ENCODE data around the gene NPFF.

Gene NPFF

GRCh38 chr12:53468282-53468681 is 39.0 kb downstream of the NPFF start:
- no peak overlapping the region for H3K4me3 ChIP-seq (ENCODE audit: low read length)
- DNase-seq (ENCODE audit: low read depth), result no peak
- no peak for TF ChIP-seq CTCF (conservative IDR thresholded peaks at IDR 0.05; ENCODE audit: low read depth, low read length)

GRCh38 chr12:53467880-53468279 is 39.4 kb downstream of the NPFF start:
- no peak for TF ChIP-seq CTCF (conservative IDR thresholded peaks at IDR 0.05; ENCODE audit: low read depth, low read length)
- DNase-seq (ENCODE audit: low read depth), result no peak
- no peak overlapping the region for H3K4me3 ChIP-seq (ENCODE audit: low read length)

- no peak for TF ChIP-seq CTCF (conservative IDR thresholded peaks at IDR 0.05; ENCODE audit: low read depth, low read length)
- no peak overlapping the region for H3K4me3 ChIP-seq (ENCODE audit: low read length)
- no peak for DNase-seq (ENCODE audit: low read depth)
Measured at GRCh38 chr12:53467082-53467481, 40.2 kb downstream of the NPFF start.

GRCh38 chr12:53466640-53467039 is 40.6 kb downstream of the NPFF start:
- no peak for TF ChIP-seq CTCF (conservative IDR thresholded peaks at IDR 0.05; ENCODE audit: low read depth, low read length)
- no peak for DNase-seq (ENCODE audit: low read depth)

GRCh38 chr12:53465679-53466078 is 41.6 kb downstream of the NPFF start:
- H3K4me3 ChIP-seq (ENCODE audit: low read length), result no peak overlapping the region
- DNase-seq (ENCODE audit: low read depth), result no peak
- no peak for TF ChIP-seq CTCF (conservative IDR thresholded peaks at IDR 0.05; ENCODE audit: low read depth, low read length)

More at GRCh38 chr12:53466640-53467039, 40.6 kb downstream of the NPFF start:
- no peak overlapping the region for H3K4me3 ChIP-seq (ENCODE audit: low read length)

- no peak for DNase-seq (ENCODE audit: low read depth)
- TF ChIP-seq CTCF (conservative IDR thresholded peaks at IDR 0.05; ENCODE audit: low read depth, low read length), result no peak
- H3K4me3 ChIP-seq (ENCODE audit: low read length), result no peak overlapping the region
Measured at GRCh38 chr12:53464685-53465418, 42.4 kb downstream of the NPFF start.

Measured in retinal pigment epithelial cell (primary cell).